Embryonic facial prominence (tissue), 1 donor: ENCODE data around the gene PCAT7.

Experiments
- DNase-seq: peaks from one replicate; pipeline ENCODE4 v3.0.0-alpha.2; 2016; ENCODE audit errors: extremely low spot score

Gene PCAT7

DNA sequence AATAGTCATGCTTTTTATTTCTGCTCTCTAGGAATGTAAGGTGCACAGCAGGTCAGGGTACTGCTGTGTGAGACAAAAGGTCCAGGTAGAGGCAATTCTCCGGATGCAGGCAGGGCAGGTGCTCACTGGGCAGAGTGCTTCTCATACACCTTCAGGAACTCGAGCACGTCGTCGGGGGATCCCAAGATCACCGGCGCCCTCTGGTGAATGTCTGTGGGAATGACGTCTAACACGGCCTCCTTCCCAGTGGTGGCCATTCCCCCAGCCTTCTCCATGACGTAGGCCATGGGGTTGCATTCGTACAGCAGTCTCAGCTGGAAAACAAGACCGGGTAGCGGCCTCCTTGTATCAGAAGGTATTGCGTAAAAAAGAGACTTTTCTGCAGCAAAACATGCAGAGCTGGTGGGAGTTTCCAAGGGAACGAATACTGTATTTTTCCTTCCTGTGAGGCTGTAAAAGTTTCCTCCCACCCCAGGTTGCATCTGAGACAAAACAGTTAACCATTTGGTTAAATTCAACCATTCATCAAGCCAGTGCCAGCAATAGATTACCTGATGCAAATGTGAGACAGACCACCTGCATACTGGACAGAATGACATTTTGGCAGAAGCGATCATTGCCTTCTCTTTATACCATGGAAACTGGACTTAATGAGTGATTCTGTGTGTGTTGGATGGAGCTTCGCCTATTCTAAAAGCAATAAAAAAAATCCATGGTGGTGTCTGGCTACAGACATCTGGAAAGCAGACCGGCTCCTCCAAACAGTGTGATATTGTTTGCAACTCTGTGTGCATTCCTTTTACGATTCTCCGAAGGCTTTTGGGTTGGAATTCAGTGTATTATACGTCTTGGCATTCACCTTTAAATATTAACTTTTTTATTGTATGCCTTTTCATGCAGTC, 48.6 kb downstream of the PCAT7 start:
- DNase-seq = peak; percentile 61

DNA sequence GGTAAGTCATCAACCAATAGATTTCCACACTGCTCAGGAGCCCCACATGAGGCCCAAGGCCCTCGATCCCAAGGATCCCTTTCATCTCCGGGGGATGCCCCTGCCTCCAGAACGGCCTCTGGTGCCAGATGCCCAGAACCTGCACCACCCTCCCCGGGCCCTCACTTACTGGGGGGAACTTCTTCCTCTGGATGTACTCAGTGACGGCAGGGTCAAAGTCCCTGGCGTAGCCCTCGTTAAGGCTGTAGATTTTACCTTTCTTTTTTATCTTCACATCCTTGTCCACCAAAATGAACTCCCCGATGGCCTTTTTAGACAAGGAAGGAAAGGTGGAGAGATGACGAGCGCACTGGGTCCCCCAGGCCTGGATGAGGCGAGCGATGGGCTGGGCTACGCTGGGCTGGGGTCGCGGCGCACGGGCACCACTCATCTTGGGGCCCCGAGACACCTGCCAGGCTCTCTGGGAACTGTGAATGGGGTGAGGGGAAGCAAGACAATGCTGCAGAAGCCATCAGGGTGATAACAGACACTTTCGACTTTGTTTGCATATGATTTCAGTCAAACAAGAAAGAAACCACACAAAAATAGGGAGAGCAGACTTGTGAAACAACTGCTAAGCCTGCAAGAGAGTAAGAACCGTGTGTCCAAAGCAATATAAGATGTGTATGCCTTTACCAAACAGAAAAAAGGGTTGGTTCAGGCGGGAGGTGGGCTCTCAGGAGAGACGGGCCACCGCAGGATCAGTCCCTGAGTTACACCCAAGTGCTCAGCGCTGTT, 52.0 kb downstream of the PCAT7 start:
- no peak for DNase-seq

DNA sequence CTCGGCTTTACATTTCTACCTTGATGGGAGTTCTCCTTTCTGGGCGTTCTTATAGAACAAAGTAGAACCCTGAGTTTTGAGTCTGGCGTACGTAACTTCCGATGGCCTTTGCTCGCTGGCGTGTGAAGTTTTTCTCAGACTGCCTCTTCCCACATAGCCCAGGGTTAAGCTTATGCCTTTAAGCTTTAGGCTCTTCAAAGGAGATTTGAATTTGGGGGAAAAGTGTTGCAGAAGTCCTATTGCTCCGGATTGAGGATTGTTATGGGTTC, 52.5 kb downstream of the PCAT7 start:
- DNase-seq = no peak

DNA sequence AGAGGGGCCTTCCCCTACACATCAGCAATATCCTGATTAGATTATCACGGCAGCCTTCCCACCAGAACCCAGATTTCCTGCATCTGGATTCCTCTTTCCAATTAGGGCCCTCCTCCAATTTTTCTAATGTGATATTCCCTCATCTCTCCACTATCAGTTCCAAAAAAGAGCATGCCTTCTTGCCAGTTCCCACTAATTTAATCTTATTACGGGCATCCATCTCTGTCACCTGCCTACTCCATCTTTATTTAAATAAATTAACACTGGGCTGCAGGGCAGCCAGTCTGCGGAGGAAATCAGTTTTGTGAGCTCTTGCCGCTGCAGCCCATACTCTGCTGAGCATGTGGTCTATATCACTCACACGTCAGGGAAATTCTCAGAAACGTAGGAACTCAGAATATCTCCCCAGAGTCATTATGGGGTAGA, 55.3 kb downstream of the PCAT7 start:
- DNase-seq = no peak

DNA sequence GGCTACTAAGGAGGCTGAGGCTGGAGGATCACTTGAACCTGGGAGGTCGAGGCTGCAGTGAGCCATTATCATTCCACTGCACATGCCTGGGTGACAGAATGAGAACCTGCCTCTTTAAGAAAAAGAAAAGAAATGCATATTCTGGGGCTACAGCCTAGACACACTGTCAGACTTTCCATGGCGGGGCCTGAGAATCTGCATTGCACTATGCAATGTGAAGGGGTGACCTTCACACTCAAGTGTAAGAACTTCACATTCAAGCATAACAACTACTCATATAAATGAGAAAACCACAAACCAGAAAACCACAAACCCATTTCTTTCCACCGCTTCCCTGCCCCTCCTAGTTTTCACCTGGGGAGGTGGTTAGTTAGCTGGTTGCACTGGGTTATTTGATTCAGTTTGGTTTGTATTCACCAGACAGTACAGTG, 56.8 kb downstream of the PCAT7 start:
- DNase-seq = no peak

DNA sequence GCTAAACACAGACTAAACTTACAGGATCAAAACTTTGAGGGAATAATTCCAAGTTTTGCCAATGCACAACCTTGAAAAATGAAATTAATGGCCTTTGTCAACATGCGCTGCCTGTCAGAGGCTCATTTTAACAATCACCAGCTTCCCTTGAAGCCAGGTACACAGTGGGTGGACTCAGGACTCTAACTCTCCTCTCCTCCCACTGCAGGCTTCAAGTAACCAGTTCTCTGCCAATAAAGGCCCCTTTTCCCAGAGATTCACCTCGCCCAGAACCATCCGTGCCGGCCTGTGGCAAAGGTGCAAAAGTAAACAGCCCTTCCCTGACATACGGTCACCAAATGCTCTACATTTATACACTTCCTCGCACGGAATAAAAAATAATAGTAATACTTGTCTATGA, 57.2 kb downstream of the PCAT7 start:
- DNase-seq = no peak

DNA sequence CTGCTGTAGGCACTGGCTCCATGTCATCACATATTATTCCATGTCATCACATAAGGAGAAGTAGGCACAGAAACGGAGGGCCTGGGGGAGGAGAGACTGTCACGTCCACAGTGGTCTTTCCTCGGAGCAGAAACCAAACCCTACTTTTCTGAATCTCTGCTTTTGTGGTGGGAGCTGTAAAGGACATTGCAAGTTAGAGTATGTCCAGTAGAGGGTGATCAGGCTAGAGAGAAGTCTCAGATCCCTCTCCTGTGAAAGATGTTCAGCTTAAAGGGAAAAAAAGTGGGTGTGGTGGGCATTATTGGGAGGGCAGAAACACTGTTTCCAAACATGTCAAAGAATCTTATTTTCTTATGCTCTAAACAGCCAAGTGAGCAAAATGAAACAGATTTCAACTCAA, 58.1 kb downstream of the PCAT7 start:
- DNase-seq = no peak

DNA sequence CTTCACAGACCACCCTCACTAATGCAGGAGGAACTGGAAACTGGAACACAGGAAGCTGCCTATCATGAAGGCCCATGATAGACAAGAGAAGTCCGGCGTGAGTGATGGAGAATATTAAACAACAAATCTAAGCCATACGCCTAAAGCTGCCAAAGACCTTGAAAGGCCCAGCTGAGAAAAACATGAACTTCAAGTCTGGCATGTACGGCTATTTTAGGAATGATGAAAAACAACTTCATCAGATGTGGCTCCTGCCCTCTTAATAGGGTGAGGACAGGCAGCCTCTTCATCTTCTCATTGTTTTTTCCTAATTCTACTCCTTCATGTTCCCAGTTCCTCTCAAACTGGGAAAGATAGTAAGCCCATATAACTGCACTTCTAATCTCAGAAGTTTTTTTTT, 64.1 kb downstream of the PCAT7 start:
- no peak for DNase-seq
